ENCODE measurements around the gene CUBN.

Gene CUBN

DNA sequence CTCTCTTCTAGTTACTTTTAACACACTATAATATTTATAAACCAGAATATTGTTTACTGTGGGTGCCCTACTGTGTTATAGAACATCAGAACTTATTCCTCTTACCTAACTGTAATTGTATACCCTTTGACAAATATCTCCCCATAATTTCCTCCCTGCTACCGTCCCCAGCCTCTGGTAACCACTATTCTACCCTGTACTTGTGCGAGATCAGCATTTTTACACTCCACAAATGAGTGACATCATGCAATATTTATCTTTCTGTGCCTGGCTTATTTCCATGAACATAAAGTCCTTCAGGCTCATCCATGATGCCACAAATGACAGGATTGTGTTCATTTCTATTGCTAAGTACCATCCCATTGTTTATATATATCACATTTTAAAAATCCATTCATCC, 172.6 kb downstream of the CUBN start (continued):
- no peak for TF ChIP-seq ZNF16 (tag by site-specific recombination; IDR thresholded peaks at IDR 0.05; ENCODE audit: low read depth)
- peak; percentile 55 for TF ChIP-seq ZNF629 (tag by site-specific recombination; IDR thresholded peaks at IDR 0.05)
- TF ChIP-seq ZBTB20 (tag by site-specific recombination; IDR thresholded peaks at IDR 0.05), result peak; percentile 66
- TF ChIP-seq SP2 (tag by site-specific recombination; IDR thresholded peaks at IDR 0.05), result no peak
- TF ChIP-seq ZNF404 (tag by site-specific recombination; IDR thresholded peaks at IDR 0.05), result no peak
- TF ChIP-seq, protein P1, sequence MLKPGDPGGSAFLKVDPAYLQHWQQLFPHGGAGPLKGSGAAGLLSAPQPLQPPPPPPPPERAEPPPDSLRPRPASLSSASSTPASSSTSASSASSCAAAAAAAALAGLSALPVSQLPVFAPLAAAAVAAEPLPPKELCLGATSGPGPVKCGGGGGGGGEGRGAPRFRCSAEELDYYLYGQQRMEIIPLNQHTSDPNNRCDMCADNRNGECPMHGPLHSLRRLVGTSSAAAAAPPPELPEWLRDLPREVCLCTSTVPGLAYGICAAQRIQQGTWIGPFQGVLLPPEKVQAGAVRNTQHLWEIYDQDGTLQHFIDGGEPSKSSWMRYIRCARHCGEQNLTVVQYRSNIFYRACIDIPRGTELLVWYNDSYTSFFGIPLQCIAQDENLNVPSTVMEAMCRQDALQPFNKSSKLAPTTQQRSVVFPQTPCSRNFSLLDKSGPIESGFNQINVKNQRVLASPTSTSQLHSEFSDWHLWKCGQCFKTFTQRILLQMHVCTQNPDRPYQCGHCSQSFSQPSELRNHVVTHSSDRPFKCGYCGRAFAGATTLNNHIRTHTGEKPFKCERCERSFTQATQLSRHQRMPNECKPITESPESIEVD (tag by site-specific recombination; IDR thresholded peaks at IDR 0.05), result 0 out of 2 replicates have a peak, but pooled peaks have one; percentile 13
- 0 out of 2 replicates have a peak, but pooled peaks have one; percentile 35 for TF ChIP-seq ZBTB17 (tag by site-specific recombination; IDR thresholded peaks at IDR 0.05)

DNA sequence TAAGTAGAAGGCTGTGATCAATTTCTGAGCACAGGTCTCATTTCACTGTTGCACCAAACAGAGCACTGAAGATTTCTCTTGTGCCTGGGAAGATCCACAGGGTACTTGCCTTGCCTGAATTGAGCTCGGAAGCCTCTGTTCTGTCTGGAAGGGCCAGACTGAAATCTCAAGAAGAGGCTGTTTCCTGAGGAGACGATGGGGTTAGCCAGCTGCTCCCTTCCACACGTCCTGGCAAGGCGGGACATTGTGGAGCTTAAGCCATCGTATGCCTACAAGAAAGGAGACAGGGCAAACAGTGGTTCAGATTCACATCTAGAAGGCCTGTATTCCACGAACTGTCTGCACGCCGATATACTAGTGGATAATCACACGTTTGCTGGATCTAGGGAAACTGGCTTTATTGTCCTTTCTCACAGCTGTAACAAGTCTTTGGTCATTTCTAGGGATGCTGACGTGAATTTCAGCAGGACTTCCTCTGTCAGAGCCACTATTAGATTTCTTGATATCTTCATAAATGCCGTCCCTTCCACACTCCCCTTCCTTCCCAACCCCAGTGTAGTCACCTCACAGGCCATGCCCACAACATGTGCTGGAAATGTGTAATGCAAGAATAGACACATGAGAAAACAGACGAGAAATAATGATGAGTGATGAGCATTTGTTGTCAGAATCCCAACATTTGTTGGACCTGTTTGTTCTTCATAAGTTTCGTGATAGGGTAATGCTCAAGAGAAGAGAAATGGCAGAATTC, 175.2 kb downstream of the CUBN start:
- TF ChIP-seq ZNF48 (tag by site-specific recombination; IDR thresholded peaks at IDR 0.05) (no peak), ZNF664 (tag by site-specific recombination; IDR thresholded peaks at IDR 0.05) (no peak), BCL11A (tag by site-specific recombination; IDR thresholded peaks at IDR 0.05; ENCODE audit: low read depth) (no peak), EGR2 (tag by site-specific recombination; IDR thresholded peaks at IDR 0.05; ENCODE audit: low read depth) (no peak), HOXD13 (CRISPR knock-in tag; IDR thresholded peaks at IDR 0.05; ENCODE audit: borderline replicate concordance) (no peak), ZNF2 (tag by site-specific recombination; IDR thresholded peaks at IDR 0.05) (no peak), ZNF114 (tag by site-specific recombination; IDR thresholded peaks at IDR 0.05) (no peak), ZNF169 (tag by site-specific recombination; IDR thresholded peaks at IDR 0.05) (no peak), ZNF391 (tag by site-specific recombination; IDR thresholded peaks at IDR 0.05; ENCODE audit: borderline replicate concordance, low read depth) (no peak)
- TF ChIP-seq, protein P2, sequence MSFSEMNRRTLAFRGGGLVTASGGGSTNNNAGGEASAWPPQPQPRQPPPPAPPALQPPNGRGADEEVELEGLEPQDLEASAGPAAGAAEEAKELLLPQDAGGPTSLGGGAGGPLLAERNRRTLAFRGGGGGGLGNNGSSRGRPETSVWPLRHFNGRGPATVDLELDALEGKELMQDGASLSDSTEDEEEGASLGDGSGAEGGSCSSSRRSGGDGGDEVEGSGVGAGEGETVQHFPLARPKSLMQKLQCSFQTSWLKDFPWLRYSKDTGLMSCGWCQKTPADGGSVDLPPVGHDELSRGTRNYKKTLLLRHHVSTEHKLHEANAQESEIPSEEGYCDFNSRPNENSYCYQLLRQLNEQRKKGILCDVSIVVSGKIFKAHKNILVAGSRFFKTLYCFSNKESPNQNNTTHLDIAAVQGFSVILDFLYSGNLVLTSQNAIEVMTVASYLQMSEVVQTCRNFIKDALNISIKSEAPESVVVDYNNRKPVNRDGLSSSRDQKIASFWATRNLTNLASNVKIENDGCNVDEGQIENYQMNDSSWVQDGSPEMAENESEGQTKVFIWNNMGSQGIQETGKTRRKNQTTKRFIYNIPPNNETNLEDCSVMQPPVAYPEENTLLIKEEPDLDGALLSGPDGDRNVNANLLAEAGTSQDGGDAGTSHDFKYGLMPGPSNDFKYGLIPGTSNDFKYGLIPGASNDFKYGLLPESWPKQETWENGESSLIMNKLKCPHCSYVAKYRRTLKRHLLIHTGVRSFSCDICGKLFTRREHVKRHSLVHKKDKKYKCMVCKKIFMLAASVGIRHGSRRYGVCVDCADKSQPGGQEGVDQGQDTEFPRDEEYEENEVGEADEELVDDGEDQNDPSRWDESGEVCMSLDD (tag by site-specific recombination; IDR thresholded peaks at IDR 0.05), result no peak
- TF ChIP-seq, protein P3, sequence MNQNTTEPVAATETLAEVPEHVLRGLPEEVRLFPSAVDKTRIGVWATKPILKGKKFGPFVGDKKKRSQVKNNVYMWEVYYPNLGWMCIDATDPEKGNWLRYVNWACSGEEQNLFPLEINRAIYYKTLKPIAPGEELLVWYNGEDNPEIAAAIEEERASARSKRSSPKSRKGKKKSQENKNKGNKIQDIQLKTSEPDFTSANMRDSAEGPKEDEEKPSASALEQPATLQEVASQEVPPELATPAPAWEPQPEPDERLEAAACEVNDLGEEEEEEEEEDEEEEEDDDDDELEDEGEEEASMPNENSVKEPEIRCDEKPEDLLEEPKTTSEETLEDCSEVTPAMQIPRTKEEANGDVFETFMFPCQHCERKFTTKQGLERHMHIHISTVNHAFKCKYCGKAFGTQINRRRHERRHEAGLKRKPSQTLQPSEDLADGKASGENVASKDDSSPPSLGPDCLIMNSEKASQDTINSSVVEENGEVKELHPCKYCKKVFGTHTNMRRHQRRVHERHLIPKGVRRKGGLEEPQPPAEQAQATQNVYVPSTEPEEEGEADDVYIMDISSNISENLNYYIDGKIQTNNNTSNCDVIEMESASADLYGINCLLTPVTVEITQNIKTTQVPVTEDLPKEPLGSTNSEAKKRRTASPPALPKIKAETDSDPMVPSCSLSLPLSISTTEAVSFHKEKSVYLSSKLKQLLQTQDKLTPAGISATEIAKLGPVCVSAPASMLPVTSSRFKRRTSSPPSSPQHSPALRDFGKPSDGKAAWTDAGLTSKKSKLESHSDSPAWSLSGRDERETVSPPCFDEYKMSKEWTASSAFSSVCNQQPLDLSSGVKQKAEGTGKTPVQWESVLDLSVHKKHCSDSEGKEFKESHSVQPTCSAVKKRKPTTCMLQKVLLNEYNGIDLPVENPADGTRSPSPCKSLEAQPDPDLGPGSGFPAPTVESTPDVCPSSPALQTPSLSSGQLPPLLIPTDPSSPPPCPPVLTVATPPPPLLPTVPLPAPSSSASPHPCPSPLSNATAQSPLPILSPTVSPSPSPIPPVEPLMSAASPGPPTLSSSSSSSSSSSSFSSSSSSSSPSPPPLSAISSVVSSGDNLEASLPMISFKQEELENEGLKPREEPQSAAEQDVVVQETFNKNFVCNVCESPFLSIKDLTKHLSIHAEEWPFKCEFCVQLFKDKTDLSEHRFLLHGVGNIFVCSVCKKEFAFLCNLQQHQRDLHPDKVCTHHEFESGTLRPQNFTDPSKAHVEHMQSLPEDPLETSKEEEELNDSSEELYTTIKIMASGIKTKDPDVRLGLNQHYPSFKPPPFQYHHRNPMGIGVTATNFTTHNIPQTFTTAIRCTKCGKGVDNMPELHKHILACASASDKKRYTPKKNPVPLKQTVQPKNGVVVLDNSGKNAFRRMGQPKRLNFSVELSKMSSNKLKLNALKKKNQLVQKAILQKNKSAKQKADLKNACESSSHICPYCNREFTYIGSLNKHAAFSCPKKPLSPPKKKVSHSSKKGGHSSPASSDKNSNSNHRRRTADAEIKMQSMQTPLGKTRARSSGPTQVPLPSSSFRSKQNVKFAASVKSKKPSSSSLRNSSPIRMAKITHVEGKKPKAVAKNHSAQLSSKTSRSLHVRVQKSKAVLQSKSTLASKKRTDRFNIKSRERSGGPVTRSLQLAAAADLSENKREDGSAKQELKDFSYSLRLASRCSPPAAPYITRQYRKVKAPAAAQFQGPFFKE (tag by site-specific recombination; IDR thresholded peaks at IDR 0.05; ENCODE audit: borderline replicate concordance), result no peak
- TF ChIP-seq, protein P4, sequence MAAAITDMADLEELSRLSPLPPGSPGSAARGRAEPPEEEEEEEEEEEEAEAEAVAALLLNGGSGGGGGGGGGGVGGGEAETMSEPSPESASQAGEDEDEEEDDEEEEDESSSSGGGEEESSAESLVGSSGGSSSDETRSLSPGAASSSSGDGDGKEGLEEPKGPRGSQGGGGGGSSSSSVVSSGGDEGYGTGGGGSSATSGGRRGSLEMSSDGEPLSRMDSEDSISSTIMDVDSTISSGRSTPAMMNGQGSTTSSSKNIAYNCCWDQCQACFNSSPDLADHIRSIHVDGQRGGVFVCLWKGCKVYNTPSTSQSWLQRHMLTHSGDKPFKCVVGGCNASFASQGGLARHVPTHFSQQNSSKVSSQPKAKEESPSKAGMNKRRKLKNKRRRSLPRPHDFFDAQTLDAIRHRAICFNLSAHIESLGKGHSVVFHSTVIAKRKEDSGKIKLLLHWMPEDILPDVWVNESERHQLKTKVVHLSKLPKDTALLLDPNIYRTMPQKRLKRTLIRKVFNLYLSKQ (tag by site-specific recombination; IDR thresholded peaks at IDR 0.05; ENCODE audit: borderline replicate concordance), result no peak
- TF ChIP-seq, protein P5, sequence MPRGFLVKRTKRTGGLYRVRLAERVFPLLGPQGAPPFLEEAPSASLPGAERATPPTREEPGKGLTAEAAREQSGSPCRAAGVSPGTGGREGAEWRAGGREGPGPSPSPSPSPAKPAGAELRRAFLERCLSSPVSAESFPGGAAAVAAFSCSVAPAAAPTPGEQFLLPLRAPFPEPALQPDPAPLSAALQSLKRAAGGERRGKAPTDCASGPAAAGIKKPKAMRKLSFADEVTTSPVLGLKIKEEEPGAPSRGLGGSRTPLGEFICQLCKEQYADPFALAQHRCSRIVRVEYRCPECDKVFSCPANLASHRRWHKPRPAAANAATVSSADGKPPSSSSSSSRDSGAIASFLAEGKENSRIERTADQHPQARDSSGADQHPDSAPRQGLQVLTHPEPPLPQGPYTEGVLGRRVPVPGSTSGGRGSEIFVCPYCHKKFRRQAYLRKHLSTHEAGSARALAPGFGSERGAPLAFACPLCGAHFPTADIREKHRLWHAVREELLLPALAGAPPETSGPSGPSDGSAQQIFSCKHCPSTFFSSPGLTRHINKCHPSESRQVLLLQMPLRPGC (tag by site-specific recombination; IDR thresholded peaks at IDR 0.05), result no peak
- H3K36me3 ChIP-seq (ENCODE audit: control insufficient read depth in 2 of 2, insufficient read depth in 1 of 2, low read length in 2 of 2), result no peaks in the 10 kb centered on the region
- ChIA-PET POLR2A (no interaction called here), CTCF (no interaction called here)
- no peaks in the 10 kb centered on the region for H3K9me3 ChIP-seq (ENCODE audit: control insufficient read depth, insufficient read depth, low read depth, low read length)
- H3K4me1 ChIP-seq (ENCODE audit: control insufficient read depth, insufficient read depth, low read length), result peaks cover 4% of the 10 kb centered on the region
- no peak overlapping the region for H3K27ac ChIP-seq (ENCODE audit: extremely low read depth, low read depth, low read length)
- H3K4me3 ChIP-seq (ENCODE audit: low read depth, low read length), result no peak overlapping the region
